Gastrocnemius medialis (tissue), 4 donors: ENCODE results near the gene RBMS3. TPM values are rescaled to one million over a fixed set of nuclear protein-coding genes. Genes with fewer than 3 reads are reported as not detected.

Experiments
- ATAC-seq, 2 donors: fragments of 150-250 bp; one replicate each; pipeline ENCODE4 v1.9.1; 2016
- DNase-seq, 2 donors: peaks; one replicate each; pipeline ENCODE4 v3.0.0-alpha.2; 2019
- H3K27ac ChIP-seq, 4 donors: fragments of 200-600 bp; sonication (generic); 1 replicate in 1 of 4; 2 replicates in 3 of 4; pipeline ENCODE4 v1.5.1; 2016 to 2018; ENCODE audit warnings: mild to moderate bottlenecking in 2 of 4, moderate library complexity in 1 of 4
- H3K27me3 ChIP-seq, 3 donors: fragments of 200-600 bp; sonication (generic) in 2 of 3; 1 replicate in 1 of 3; 2 replicates in 2 of 3; pipeline versions ENCODE4 v1.5.1 to v1.6.0; 2016 to 2019; ENCODE audit warnings: mild to moderate bottlenecking in 1 of 3, moderate library complexity in 1 of 3
- H3K36me3 ChIP-seq, 2 donors: fragments of 200-600 bp; sonication (generic) in 1 of 2; one replicate each; pipeline ENCODE4 v1.5.1; 2017 to 2018
- H3K4me1 ChIP-seq, 2 donors: fragments of 200-600 bp; sonication (generic) in 1 of 2; one replicate each; pipeline ENCODE4 v1.5.1; 2016 to 2017; ENCODE audit warnings: mild to moderate bottlenecking in 2 of 2
- H3K4me3 ChIP-seq, 4 donors: fragments of 200-600 bp; sonication (generic) in 3 of 4; 1 replicate in 1 of 4; 2 replicates in 3 of 4; pipeline ENCODE4 v1.5.1; 2016 to 2019; ENCODE audit warnings: mild to moderate bottlenecking in 2 of 4
- H3K9me3 ChIP-seq, 3 donors: fragments of 200-600 bp; sonication (generic) in 2 of 3; 1 replicate in 1 of 3; 2 replicates in 2 of 3; pipeline ENCODE4 v1.5.1; 2016 to 2019
- POLR2A ChIP-seq, 2 donors: fragments of 450-650 bp; IDR thresholded peaks; one replicate each; pipeline ENCODE4 v1.6.1; 2017; ENCODE audit warnings: antibody characterized with exemption in 2 of 2, mild to moderate bottlenecking in 2 of 2, moderate library complexity in 2 of 2
- in situ Hi-C, 4 donors: fragments of 200-750 bp; cut with MboI; loops; one replicate each; pipeline versions ENCODE4 v1.15.0 to v1.8.0; 2017; ENCODE audit warnings: low sequenced_read_pairs in 4 of 4
- intact Hi-C: fragments of 100-400 bp; cut with DNase I; formaldehyde crosslinking; loops from one replicate; pipeline ENCODE4 v1.15.1; 2023; ENCODE audit warnings: low total_unique reads
- total RNA-seq, 4 donors: library from RNA; depleted of rRNA; stranded (reverse); fragments of >200 nt; gene quantifications; one replicate each; pipeline versions ENCODE4 v1.1.0 to v1.2.3, GENCODE V29; 2016
- TF ChIP-seq, protein P1 (sequence below), 5 experiments: fragments of 450-650 bp in 3 of 5; fragments of 200-600 bp in 2 of 5; sonication (generic) in 2 of 5; IDR thresholded peaks in 4 of 5; conservative IDR thresholded peaks in 1 of 5; 1 replicate in 4 of 5; 2 replicates in 1 of 5; pipeline ENCODE4 v1.5.1; 2016 to 2019; ENCODE audit warnings: antibody characterized with exemption in 5 of 5, mild to moderate bottlenecking in 3 of 5, moderate library complexity in 3 of 5

The RBMS3 gene
- total RNA-seq, 4 donors from 2014 or later = 16.1 to 38.8 (median 22.7) TPM

GRCh38 chr3:30020380-30020779 lies 739.5 kb downstream of the RBMS3 start:
- no peak for DNase-seq
- TF ChIP-seq POLR2A (IDR thresholded peaks at IDR 0.05) = no peak
- TF ChIP-seq, protein P1, sequence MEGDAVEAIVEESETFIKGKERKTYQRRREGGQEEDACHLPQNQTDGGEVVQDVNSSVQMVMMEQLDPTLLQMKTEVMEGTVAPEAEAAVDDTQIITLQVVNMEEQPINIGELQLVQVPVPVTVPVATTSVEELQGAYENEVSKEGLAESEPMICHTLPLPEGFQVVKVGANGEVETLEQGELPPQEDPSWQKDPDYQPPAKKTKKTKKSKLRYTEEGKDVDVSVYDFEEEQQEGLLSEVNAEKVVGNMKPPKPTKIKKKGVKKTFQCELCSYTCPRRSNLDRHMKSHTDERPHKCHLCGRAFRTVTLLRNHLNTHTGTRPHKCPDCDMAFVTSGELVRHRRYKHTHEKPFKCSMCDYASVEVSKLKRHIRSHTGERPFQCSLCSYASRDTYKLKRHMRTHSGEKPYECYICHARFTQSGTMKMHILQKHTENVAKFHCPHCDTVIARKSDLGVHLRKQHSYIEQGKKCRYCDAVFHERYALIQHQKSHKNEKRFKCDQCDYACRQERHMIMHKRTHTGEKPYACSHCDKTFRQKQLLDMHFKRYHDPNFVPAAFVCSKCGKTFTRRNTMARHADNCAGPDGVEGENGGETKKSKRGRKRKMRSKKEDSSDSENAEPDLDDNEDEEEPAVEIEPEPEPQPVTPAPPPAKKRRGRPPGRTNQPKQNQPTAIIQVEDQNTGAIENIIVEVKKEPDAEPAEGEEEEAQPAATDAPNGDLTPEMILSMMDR (IDR thresholded peaks at IDR 0.05 in 4 of 5, conservative IDR thresholded peaks at IDR 0.05 in 1 of 5) = no peak
- intact Hi-C loops = no loop called here

GRCh38 chr3:30024466-30024865 lies 743.6 kb downstream of the RBMS3 start:
- no peak overlapping the region for H3K27ac ChIP-seq
- H3K4me3 ChIP-seq = no peak overlapping the region
- intact Hi-C loops = no loop called here
- no peak for TF ChIP-seq POLR2A (IDR thresholded peaks at IDR 0.05)
- TF ChIP-seq, protein P1 (IDR thresholded peaks at IDR 0.05 in 4 of 5, conservative IDR thresholded peaks at IDR 0.05 in 1 of 5) = no peak
- no peaks in the 10 kb centered on the region for H3K36me3 ChIP-seq
- ATAC-seq (no peak), DNase-seq (no peak)
- no peaks in the 10 kb centered on the region for H3K4me1 ChIP-seq
- in situ Hi-C loops = no loop called here
- no peaks in the 10 kb centered on the region for H3K27me3 ChIP-seq
- no peaks in the 10 kb centered on the region for H3K9me3 ChIP-seq

More at GRCh38 chr3:30020380-30020779, 739.5 kb downstream of the RBMS3 start:
- Histone ChIP-seq H3K4me3 (no peak overlapping the region), H3K36me3 (no peaks in the 10 kb centered on the region), H3K4me1 (no peaks in the 10 kb centered on the region), H3K27me3 (no peaks in the 10 kb centered on the region), H3K9me3 (no peaks in the 10 kb centered on the region), H3K27ac (no peak overlapping the region)
- in situ Hi-C loops = no loop called here
- no peak for ATAC-seq

- ATAC-seq (no peak), DNase-seq (no peak)
- Histone ChIP-seq H3K27me3 (no peaks in the 10 kb centered on the region), H3K27ac (no peak overlapping the region), H3K9me3 (no peaks in the 10 kb centered on the region), H3K4me3 (no peak overlapping the region), H3K36me3 (no peaks in the 10 kb centered on the region), H3K4me1 (no peaks in the 10 kb centered on the region)
- in situ Hi-C loops (loop anchor here in 1 of 4 donors (25.0 kb wide), 1 partner anchor 660 kb away; no protein-coding TSS in a partner anchor), intact Hi-C loops (no loop called here)
- TF ChIP-seq POLR2A (IDR thresholded peaks at IDR 0.05) = no peak
- TF ChIP-seq, protein P1 (IDR thresholded peaks at IDR 0.05 in 4 of 5, conservative IDR thresholded peaks at IDR 0.05 in 1 of 5) = no peak
These were observed 746.0 kb downstream of the RBMS3 start for GRCh38 chr3:30026851-30027250.

DNA sequence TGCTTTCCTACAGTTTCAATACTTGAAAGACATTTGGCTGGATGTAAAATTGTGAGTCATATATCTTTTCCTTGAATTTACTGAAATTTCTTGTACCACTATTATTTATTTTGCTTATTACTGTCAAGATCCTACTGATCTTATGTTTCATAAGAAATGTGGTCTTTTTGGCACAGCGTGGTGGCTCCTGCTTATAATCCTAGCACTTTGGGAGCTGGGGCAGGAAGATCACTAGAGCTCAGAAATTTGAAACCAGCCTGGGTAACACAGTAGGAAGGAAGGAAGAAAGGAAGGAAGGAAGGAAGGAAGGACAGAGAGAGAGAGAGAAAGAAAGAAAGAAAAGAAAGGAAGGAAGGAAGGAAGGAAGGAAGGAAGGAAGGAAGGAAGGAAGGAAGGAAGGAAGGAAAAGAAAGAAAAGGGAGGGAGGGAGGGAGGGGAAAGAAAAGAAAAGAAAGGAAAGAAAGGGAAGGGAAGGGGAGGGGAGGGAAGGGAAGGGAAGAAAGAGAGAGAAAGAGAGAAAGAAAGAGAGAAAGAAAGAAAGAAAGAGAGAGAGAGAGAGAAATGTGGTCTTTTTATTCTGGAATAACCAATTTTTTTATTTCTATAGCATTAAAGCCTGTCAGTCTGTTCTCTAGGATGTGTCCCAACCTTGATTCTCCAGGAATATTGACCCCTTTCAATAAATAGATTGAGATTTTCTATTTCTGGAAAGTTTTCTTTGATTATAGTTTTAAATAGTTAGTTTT lies 753.5 kb downstream of the RBMS3 start:
- ATAC-seq = no peak
- H3K4me1 ChIP-seq = no peaks in the 10 kb centered on the region
- in situ Hi-C loops = loop anchor here in 2 of 4 donors (10.0 to 25.0 kb wide), 3 partner anchors 160 to 653 kb away; no protein-coding TSS in a partner anchor
- DNase-seq = no peak
- H3K9me3 ChIP-seq = no peaks in the 10 kb centered on the region
- TF ChIP-seq POLR2A (IDR thresholded peaks at IDR 0.05) = no peak
- TF ChIP-seq, protein P1 (IDR thresholded peaks at IDR 0.05 in 4 of 5, conservative IDR thresholded peaks at IDR 0.05 in 1 of 5) = no peak
- H3K4me3 ChIP-seq = no peak overlapping the region
- intact Hi-C loops = no loop called here
- H3K27me3 ChIP-seq = no peaks in the 10 kb centered on the region
- no peak overlapping the region for H3K27ac ChIP-seq
- no peaks in the 10 kb centered on the region for H3K36me3 ChIP-seq
